ENCODE measurements around the gene ATP8A2. TPM values are rescaled to one million over a fixed set of nuclear protein-coding genes. Genes with fewer than 3 reads are reported as not detected.

ATP8A2 gene
- total RNA-seq, 1 experiment from 2014 or later = not detected

- in situ Hi-C loops (cut with HindIII; ENCODE audit: low pct_unique_long_range_greater_than_20kb, low sequenced_read_pairs) = no loop called here
- H3K4me3 ChIP-seq (ENCODE audit: low read depth in 2 of 2, low read length in 2 of 2) = no peak overlapping the region
- ChIA-PET POLR2A (no interaction called here), CTCF (no interaction called here)
- 0 out of 2 replicates have a peak, but pooled peaks cover 2% of the 10 kb centered on the region for H3K27me3 ChIP-seq (ENCODE audit: control insufficient read depth, insufficient read depth, low read length)
- ATAC-seq (no peak), DNase-seq (ENCODE audit: low read depth, low spot score) (no peak)
- no TSS peak for BruUV-seq (replicated peaks)
- intact Hi-C loops (cut with micrococcal nuclease; ENCODE audit: unreplicated experiment) = no loop called here
- H3K9me3 ChIP-seq (ENCODE audit: control insufficient read depth, insufficient read depth, low read depth, low read length) = no peaks in the 10 kb centered on the region
- H3K4me1 ChIP-seq (ENCODE audit: control insufficient read depth, insufficient read depth, low read length) = no peaks in the 10 kb centered on the region
- H3K36me3 ChIP-seq (ENCODE audit: control insufficient read depth, insufficient read depth, low read length) = no peaks in the 10 kb centered on the region
- H3K27ac ChIP-seq (ENCODE audit: low read length) = no peak overlapping the region
- no peak for TF ChIP-seq TCF7L2 (IDR thresholded peaks at IDR 0.05; ENCODE audit: low read depth, low read length)
- TF ChIP-seq CTCF (IDR thresholded peaks at IDR 0.05) = no peak
- TF ChIP-seq SIN3A (IDR thresholded peaks at IDR 0.05; ENCODE audit: borderline replicate concordance, insufficient read depth, low read depth, low read length) = no peak
- no peak for TF ChIP-seq REST (IDR thresholded peaks at IDR 0.05; ENCODE audit: insufficient read depth in 1 of 2, low read depth in 2 of 2, low read length in 1 of 2)
- no peak for TF ChIP-seq POLR2AphosphoS5 (IDR thresholded peaks at IDR 0.05; ENCODE audit: low read depth, low read length)
Observed at GRCh38 chr13:25865391-25865790, 493.6 kb downstream of the ATP8A2 start.

- no peak overlapping the region for H3K4me3 ChIP-seq (ENCODE audit: low read depth in 2 of 2, low read length in 2 of 2)
- no peaks in the 10 kb centered on the region for H3K4me1 ChIP-seq (ENCODE audit: control insufficient read depth, insufficient read depth, low read length)
- H3K9me3 ChIP-seq (ENCODE audit: control insufficient read depth, insufficient read depth, low read depth, low read length) = no peaks in the 10 kb centered on the region
- H3K36me3 ChIP-seq (ENCODE audit: control insufficient read depth, insufficient read depth, low read length) = no peaks in the 10 kb centered on the region
- intact Hi-C loops (cut with micrococcal nuclease; ENCODE audit: unreplicated experiment) = no loop called here
- ATAC-seq = no peak
- H3K27ac ChIP-seq (ENCODE audit: low read length) = no peak overlapping the region
- 0 out of 2 replicates have a peak, but pooled peaks cover 2% of the 10 kb centered on the region for H3K27me3 ChIP-seq (ENCODE audit: control insufficient read depth, insufficient read depth, low read length)
- ChIA-PET CTCF (no interaction called here), POLR2A (no interaction called here)
- no TSS peak for BruUV-seq (replicated peaks)
- TF ChIP-seq POLR2AphosphoS5 (IDR thresholded peaks at IDR 0.05; ENCODE audit: low read depth, low read length) (no peak), TCF7L2 (IDR thresholded peaks at IDR 0.05; ENCODE audit: low read depth, low read length) (no peak), SIN3A (IDR thresholded peaks at IDR 0.05; ENCODE audit: borderline replicate concordance, insufficient read depth, low read depth, low read length) (no peak), CTCF (IDR thresholded peaks at IDR 0.05) (no peak), REST (IDR thresholded peaks at IDR 0.05; ENCODE audit: insufficient read depth in 1 of 2, low read depth in 2 of 2, low read length in 1 of 2) (no peak)
- in situ Hi-C loops (cut with HindIII; ENCODE audit: low pct_unique_long_range_greater_than_20kb, low sequenced_read_pairs) = no loop called here
- no peak for DNase-seq (ENCODE audit: low read depth, low spot score)
Observed at GRCh38 chr13:25867038-25867437, 495.3 kb downstream of the ATP8A2 start.

Data from Panc1 (cell line).